Breast epithelium (tissue), 3 donors: ENCODE results near the gene SLC16A14.

Source experiments
- POLR2A ChIP-seq: fragments of 450-650 bp; IDR thresholded peaks from one replicate; pipeline ENCODE4 v1.6.1; 2016; ENCODE audit warnings: antibody characterized with exemption, mild to moderate bottlenecking, moderate library complexity
- POLR2AphosphoS5 ChIP-seq, 3 donors: sonication (generic); formaldehyde crosslinking; IDR thresholded peaks; one replicate each; pipeline ENCODE4 v1.6.1; 2017; ENCODE audit warnings: antibody characterized with exemption in 3 of 3
- TF ChIP-seq, protein P1 (sequence below), 3 donors: fragments of 450-650 bp; IDR thresholded peaks; one replicate each; pipeline ENCODE4 v1.5.1; 2016 to 2017; ENCODE audit warnings: antibody characterized with exemption in 3 of 3, mild to moderate bottlenecking in 3 of 3, moderate library complexity in 3 of 3

DNA sequence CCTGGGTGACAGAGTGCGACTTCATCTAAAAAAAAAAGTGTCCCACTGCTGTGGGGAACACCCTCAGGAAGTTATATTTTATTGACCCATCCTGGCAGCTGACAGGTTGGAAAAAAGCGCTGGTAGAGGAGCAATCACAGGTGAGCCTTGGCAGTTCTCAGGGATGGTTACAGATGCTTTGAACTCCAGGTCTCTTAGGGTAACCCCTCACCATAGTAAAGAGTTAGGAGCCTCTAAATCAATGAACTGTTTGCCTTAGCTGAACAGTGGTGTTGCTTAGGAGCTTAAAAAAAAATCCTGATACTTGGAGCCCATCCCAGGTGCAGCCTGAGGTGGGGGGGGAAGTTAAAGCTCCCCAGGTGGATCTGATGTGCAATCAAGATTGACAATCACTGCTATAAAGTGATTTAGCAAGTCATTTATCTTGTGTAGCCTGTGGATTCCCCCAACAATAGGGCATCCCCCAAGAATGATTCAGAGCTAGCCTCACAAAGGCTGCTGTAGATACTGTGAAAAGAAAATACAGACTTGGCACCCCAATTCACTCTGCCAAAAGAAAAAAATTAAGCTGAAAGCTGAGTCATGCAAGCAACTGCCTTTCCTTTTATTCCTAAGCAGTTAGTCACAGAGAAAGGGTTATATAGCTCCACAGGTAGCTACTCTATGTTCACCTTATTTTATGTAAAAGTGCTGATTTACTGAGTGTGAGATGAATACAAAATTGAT, 14.8 kb downstream of the SLC16A14 start:
- TF ChIP-seq POLR2A: no peak
- TF ChIP-seq, protein P1, sequence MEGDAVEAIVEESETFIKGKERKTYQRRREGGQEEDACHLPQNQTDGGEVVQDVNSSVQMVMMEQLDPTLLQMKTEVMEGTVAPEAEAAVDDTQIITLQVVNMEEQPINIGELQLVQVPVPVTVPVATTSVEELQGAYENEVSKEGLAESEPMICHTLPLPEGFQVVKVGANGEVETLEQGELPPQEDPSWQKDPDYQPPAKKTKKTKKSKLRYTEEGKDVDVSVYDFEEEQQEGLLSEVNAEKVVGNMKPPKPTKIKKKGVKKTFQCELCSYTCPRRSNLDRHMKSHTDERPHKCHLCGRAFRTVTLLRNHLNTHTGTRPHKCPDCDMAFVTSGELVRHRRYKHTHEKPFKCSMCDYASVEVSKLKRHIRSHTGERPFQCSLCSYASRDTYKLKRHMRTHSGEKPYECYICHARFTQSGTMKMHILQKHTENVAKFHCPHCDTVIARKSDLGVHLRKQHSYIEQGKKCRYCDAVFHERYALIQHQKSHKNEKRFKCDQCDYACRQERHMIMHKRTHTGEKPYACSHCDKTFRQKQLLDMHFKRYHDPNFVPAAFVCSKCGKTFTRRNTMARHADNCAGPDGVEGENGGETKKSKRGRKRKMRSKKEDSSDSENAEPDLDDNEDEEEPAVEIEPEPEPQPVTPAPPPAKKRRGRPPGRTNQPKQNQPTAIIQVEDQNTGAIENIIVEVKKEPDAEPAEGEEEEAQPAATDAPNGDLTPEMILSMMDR (IDR thresholded peaks at IDR 0.05): no peak
- TF ChIP-seq POLR2AphosphoS5 (IDR thresholded peaks at IDR 0.05): no peak
